ENCODE measurements around the gene RBM24. TPM values are rescaled to one million over a fixed set of nuclear protein-coding genes. Genes with fewer than 3 reads are reported as not detected.

The RBM24 gene
- total RNA-seq, 2 experiments from 2014 or later = not detected

GRCh38 chr6:17339308-17339670 is 58.1 kb downstream of the RBM24 start:
- DNase-seq (ENCODE audit: low spot score) = no peak
- H2AFZ ChIP-seq (ENCODE audit: low read length) = no peak overlapping the region
- no peaks in the 10 kb centered on the region for H4K20me1 ChIP-seq (ENCODE audit: insufficient read depth, low read length)
- no peak overlapping the region for H3K4me3 ChIP-seq (ENCODE audit: low read depth, low read length, poor library complexity, severe bottlenecking)
- no peaks in the 10 kb centered on the region for H3K79me2 ChIP-seq (ENCODE audit: insufficient read depth, low read depth, low read length)
- no peaks in the 10 kb centered on the region for H3K36me3 ChIP-seq (ENCODE audit: insufficient read depth, low read length)
- H3K4me1 ChIP-seq (ENCODE audit: insufficient read depth, low read length, poor library complexity, severe bottlenecking) = no peaks in the 10 kb centered on the region
- no TSS peak for BruUV-seq (replicated peaks)
- no peak overlapping the region for H3K4me2 ChIP-seq (ENCODE audit: low read length)
- POLR2A ChIA-PET = no interaction called here
- CTCF ChIA-PET (ENCODE audit: unreplicated experiment) = no interaction called here
- no peak for TF ChIP-seq EZH2phosphoT487 (IDR thresholded peaks at IDR 0.05; ENCODE audit: borderline replicate concordance, low read depth, low read length)
- TF ChIP-seq CTCF (conservative IDR thresholded peaks at IDR 0.05; ENCODE audit: low read length) = no peak
- H3K27ac ChIP-seq (ENCODE audit: low read depth, low read length, poor library complexity, severe bottlenecking) = no peak overlapping the region
- H3K9me2 ChIP-seq (ENCODE audit: insufficient read depth, low read length) = no peaks in the 10 kb centered on the region
- no peaks in the 10 kb centered on the region for H3K9me3 ChIP-seq (ENCODE audit: low read length)
- intact Hi-C loops (cut with micrococcal nuclease; ENCODE audit: unreplicated experiment) = no loop called here

DNA sequence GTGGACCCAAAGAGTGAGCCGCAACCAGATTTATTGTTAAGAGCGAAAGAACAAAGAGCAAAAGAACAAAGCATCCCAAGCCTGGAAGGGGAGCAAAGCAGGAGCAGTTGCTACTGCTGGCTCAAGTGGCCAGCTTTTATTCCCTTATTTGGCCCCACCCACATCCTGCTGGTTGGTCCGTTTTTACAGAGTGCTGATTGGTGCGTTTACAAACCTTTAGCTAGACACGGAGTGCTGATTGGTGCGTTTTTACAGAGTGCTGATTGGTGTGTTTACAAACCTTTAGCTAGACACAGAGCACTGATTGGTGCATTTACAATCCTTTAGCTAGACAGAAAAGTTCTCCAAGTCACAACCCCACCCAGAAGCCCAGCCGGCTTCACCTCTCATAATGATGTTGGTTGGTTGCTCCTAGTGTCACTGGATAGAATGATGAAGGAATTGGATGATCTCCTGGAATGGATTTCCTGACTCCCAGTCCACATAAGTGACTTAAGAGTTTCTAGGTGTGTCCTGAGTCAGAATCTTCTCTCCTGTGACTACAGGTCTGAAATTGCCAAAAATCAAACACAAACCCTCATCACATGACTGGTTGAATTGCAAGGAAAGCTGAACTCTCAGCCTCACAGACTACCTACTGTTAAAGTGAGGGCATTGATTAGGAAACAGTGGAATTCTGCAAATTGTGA is 60.1 kb downstream of the RBM24 start:
- no peaks in the 10 kb centered on the region for H3K36me3 ChIP-seq (ENCODE audit: insufficient read depth, low read length)
- H3K9me2 ChIP-seq (ENCODE audit: insufficient read depth, low read length) = no peaks in the 10 kb centered on the region
- H3K4me2 ChIP-seq (ENCODE audit: low read length) = no peak overlapping the region
- BruUV-seq (replicated peaks) = no TSS peak
- no peak for DNase-seq (ENCODE audit: low spot score)
- intact Hi-C loops (cut with micrococcal nuclease; ENCODE audit: unreplicated experiment) = no loop called here
- TF ChIP-seq EZH2phosphoT487 (IDR thresholded peaks at IDR 0.05; ENCODE audit: borderline replicate concordance, low read depth, low read length) = no peak
- no peak for TF ChIP-seq CTCF (conservative IDR thresholded peaks at IDR 0.05; ENCODE audit: low read length)
- H4K20me1 ChIP-seq (ENCODE audit: insufficient read depth, low read length) = no peaks in the 10 kb centered on the region
- H3K79me2 ChIP-seq (ENCODE audit: insufficient read depth, low read depth, low read length) = no peaks in the 10 kb centered on the region
- ChIA-PET CTCF (ENCODE audit: unreplicated experiment) (no interaction called here), POLR2A (no interaction called here)
- no peak overlapping the region for H3K4me3 ChIP-seq (ENCODE audit: low read depth, low read length, poor library complexity, severe bottlenecking)
- H3K9me3 ChIP-seq (ENCODE audit: low read length) = no peaks in the 10 kb centered on the region
- H3K4me1 ChIP-seq (ENCODE audit: insufficient read depth, low read length, poor library complexity, severe bottlenecking) = no peaks in the 10 kb centered on the region
- no peak overlapping the region for H2AFZ ChIP-seq (ENCODE audit: low read length)
- no peak overlapping the region for H3K27ac ChIP-seq (ENCODE audit: low read depth, low read length, poor library complexity, severe bottlenecking)

- Histone ChIP-seq H2AFZ (ENCODE audit: low read length) (no peak overlapping the region), H3K4me2 (ENCODE audit: low read length) (no peak overlapping the region), H4K20me1 (ENCODE audit: insufficient read depth, low read length) (no peaks in the 10 kb centered on the region), H3K9me2 (ENCODE audit: insufficient read depth, low read length) (no peaks in the 10 kb centered on the region), H3K27ac (ENCODE audit: low read depth, low read length, poor library complexity, severe bottlenecking) (no peak overlapping the region), H3K4me3 (ENCODE audit: low read depth, low read length, poor library complexity, severe bottlenecking) (no peak overlapping the region), H3K9me3 (ENCODE audit: low read length) (no peaks in the 10 kb centered on the region), H3K36me3 (ENCODE audit: insufficient read depth, low read length) (no peaks in the 10 kb centered on the region), H3K4me1 (ENCODE audit: insufficient read depth, low read length, poor library complexity, severe bottlenecking) (no peaks in the 10 kb centered on the region), H3K79me2 (ENCODE audit: insufficient read depth, low read depth, low read length) (no peaks in the 10 kb centered on the region)
- POLR2A ChIA-PET = no interaction called here
- TF ChIP-seq CTCF (conservative IDR thresholded peaks at IDR 0.05; ENCODE audit: low read length) (no peak), EZH2phosphoT487 (IDR thresholded peaks at IDR 0.05; ENCODE audit: borderline replicate concordance, low read depth, low read length) (no peak)
- intact Hi-C loops (cut with micrococcal nuclease; ENCODE audit: unreplicated experiment) = no loop called here
- CTCF ChIA-PET (ENCODE audit: unreplicated experiment) = no interaction called here
- DNase-seq (ENCODE audit: low spot score) = no peak
- no TSS peak for BruUV-seq (replicated peaks)
These were observed 60.7 kb downstream of the RBM24 start for GRCh38 chr6:17341891-17342290.

Data from OCI-LY7 (cell line).